ENCODE measurements around the gene NVL.

The NVL gene

GRCh38 chr1:224333939-224334786 is 4.2 kb upstream of the NVL start:
- peak; percentile 63 for DNase-seq

- DNase-seq, result peak; percentile 65
Measured at GRCh38 chr1:224333309-224333926, 3.4 kb upstream of the NVL start.

- no peak for DNase-seq
Measured at GRCh38 chr1:224331824-224332223, 1.9 kb upstream of the NVL start.

GRCh38 chr1:224331326-224331725 is 1.4 kb upstream of the NVL start:
- DNase-seq, result no peak

- no peak for DNase-seq
Measured at GRCh38 chr1:224329484-224329841, 509 bp downstream of the NVL start.

- no peak for DNase-seq
Measured at GRCh38 chr1:224328644-224329043, 1.3 kb downstream of the NVL start.

GRCh38 chr1:224325959-224326358 is 4.0 kb downstream of the NVL start:
- DNase-seq, result no peak

- DNase-seq, result no peak
Measured at GRCh38 chr1:224321706-224322105, 8.3 kb downstream of the NVL start.

- no peak for DNase-seq
Measured at GRCh38 chr1:224317383-224318045, 12.5 kb downstream of the NVL start.

- DNase-seq, result no peak
Measured at GRCh38 chr1:224312025-224312424, 17.9 kb downstream of the NVL start.

- DNase-seq, result peak; percentile 5
Measured at GRCh38 chr1:224311503-224311902, 18.5 kb downstream of the NVL start.

GRCh38 chr1:224308064-224308463 is 21.9 kb downstream of the NVL start:
- DNase-seq, result no peak

- DNase-seq, result no peak
Measured at GRCh38 chr1:224304767-224305166, 25.2 kb downstream of the NVL start.

GRCh38 chr1:224302947-224303346 is 27.0 kb downstream of the NVL start:
- no peak for DNase-seq

GRCh38 chr1:224301391-224301790 is 28.6 kb downstream of the NVL start:
- no peak for DNase-seq

- peak; percentile 75 for DNase-seq
Measured at GRCh38 chr1:224300346-224300745, 29.6 kb downstream of the NVL start.

- no peak for DNase-seq
Measured at GRCh38 chr1:224298346-224299330, 31.3 kb downstream of the NVL start.

- DNase-seq, result no peak
Measured at GRCh38 chr1:224294775-224295174, 35.2 kb downstream of the NVL start.

- DNase-seq, result no peak
Measured at GRCh38 chr1:224292419-224292818, 37.6 kb downstream of the NVL start.

GRCh38 chr1:224289396-224289795 is 40.6 kb downstream of the NVL start:
- no peak for DNase-seq

- no peak for DNase-seq
Measured at GRCh38 chr1:224287714-224288113, 42.3 kb downstream of the NVL start.

- no peak for DNase-seq
Measured at GRCh38 chr1:224282140-224282539, 47.8 kb downstream of the NVL start.

Data from fibroblast of upper back skin (primary cell).